Activated CD8-positive, alpha-beta T cell treated with anti-CD3 and anti-CD28 coated beads for 36 hours (primary cell): Measurements from ENCODE around the gene RPRD1B. TPM values are rescaled to one million over a fixed set of nuclear protein-coding genes. Genes with fewer than 3 reads are reported as not detected.

Experiments
- ATAC-seq: fragments of 200-7000 bp; cut with Tn5 transposase; one replicate; pipeline ENCODE4 v1.10.0; 2021; ENCODE audit warnings: mild to moderate bottlenecking, moderate library complexity
- CTCF ChIA-PET: fragments of 350-600 bp; sonication (Branson Sonifier 250); formaldehyde crosslinking; loops from one replicate; lab custom pipeline; 2021; ENCODE audit warnings: antibody characterized with exemption; lab: Charles Lee
- POLR2A ChIA-PET: fragments of 350-600 bp; sonication (Branson Sonifier 250); formaldehyde crosslinking; loops from one replicate; lab custom pipeline; 2021; ENCODE audit warnings: antibody characterized with exemption; lab: Charles Lee
- DNase-seq: peaks from one replicate; pipeline ENCODE4 v3.0.0-alpha.2; 2020
- H3K27ac Mint-ChIP-seq: one replicate; pipeline ENCODE4 v1.8.0; 2021; ENCODE audit warnings: mild to moderate bottlenecking, mixed read lengths
- H3K27me3 Mint-ChIP-seq: one replicate; pipeline ENCODE4 v1.8.0; 2021; ENCODE audit warnings: mixed read lengths
- H3K36me3 Mint-ChIP-seq: one replicate; pipeline ENCODE4 v1.8.0; 2021; ENCODE audit warnings: low read depth, mixed read lengths
- H3K4me1 Mint-ChIP-seq: one replicate; pipeline ENCODE4 v1.8.0; 2021; ENCODE audit warnings: low read depth, mixed read lengths
- H3K4me3 Mint-ChIP-seq: one replicate; pipeline ENCODE4 v1.8.0; 2021; ENCODE audit warnings: mild to moderate bottlenecking, moderate library complexity, mixed read lengths
- H3K9me3 Mint-ChIP-seq: one replicate; pipeline ENCODE4 v1.8.0; 2021; ENCODE audit warnings: mixed read lengths
- intact Hi-C: fragments of 100-400 bp; cut with micrococcal nuclease; formaldehyde crosslinking; loops from one replicate; pipeline ENCODE4 v1.10.0; 2022
- total RNA-seq, 2 experiments: library from RNA; stranded (reverse); gene quantifications; one replicate each; pipeline ENCODE4 v1.2.3, GENCODE V29; 2021
- TF ChIP-seq, protein P1 (sequence below): fragments of 200-600 bp; IDR thresholded peaks from one replicate; pipeline ENCODE4 v1.8.0; 2022; ENCODE audit warnings: antibody characterized with exemption, mild to moderate bottlenecking

The RPRD1B gene
- total RNA-seq, 2 experiments from 2014 or later: 29.1 to 29.3 TPM

DNA sequence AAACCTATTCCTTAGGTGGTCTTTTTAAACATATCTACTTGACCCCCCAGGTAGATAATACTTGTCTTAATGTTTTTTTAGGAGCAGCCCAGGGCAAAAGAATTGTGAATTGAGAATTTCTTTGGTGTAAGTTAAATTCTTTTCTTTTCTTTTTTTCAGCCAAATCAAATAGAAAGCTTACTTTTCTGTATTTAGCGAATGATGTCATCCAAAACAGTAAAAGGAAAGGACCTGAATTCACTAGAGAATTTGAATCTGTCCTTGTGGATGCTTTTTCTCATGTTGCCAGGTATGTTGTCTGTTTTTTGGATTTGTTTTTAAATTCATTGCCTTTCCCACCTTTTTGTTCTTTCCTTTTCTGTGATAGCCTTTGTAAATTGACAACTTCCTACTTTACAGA lies 6.7 kb downstream of the RPRD1B start:
- no peak overlapping the region for H3K4me3 Mint-ChIP-seq
- CTCF ChIA-PET: no interaction called here
- DNase-seq (no peak), ATAC-seq (no peak)
- peaks cover 52% of the 10 kb centered on the region for H3K4me1 Mint-ChIP-seq
- no peaks in the 10 kb centered on the region for H3K9me3 Mint-ChIP-seq
- no peak overlapping the region for H3K27ac Mint-ChIP-seq
- intact Hi-C loops: no loop called here
- no peaks in the 10 kb centered on the region for H3K27me3 Mint-ChIP-seq
- H3K36me3 Mint-ChIP-seq: peaks cover 52% of the 10 kb centered on the region
- TF ChIP-seq, protein P1, sequence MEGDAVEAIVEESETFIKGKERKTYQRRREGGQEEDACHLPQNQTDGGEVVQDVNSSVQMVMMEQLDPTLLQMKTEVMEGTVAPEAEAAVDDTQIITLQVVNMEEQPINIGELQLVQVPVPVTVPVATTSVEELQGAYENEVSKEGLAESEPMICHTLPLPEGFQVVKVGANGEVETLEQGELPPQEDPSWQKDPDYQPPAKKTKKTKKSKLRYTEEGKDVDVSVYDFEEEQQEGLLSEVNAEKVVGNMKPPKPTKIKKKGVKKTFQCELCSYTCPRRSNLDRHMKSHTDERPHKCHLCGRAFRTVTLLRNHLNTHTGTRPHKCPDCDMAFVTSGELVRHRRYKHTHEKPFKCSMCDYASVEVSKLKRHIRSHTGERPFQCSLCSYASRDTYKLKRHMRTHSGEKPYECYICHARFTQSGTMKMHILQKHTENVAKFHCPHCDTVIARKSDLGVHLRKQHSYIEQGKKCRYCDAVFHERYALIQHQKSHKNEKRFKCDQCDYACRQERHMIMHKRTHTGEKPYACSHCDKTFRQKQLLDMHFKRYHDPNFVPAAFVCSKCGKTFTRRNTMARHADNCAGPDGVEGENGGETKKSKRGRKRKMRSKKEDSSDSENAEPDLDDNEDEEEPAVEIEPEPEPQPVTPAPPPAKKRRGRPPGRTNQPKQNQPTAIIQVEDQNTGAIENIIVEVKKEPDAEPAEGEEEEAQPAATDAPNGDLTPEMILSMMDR: no peak
- POLR2A ChIA-PET: interaction anchor here (1.3 kb wide), 1 partner anchor 25 kb away, joined by 3 read pairs; no protein-coding TSS in a partner anchor

DNA sequence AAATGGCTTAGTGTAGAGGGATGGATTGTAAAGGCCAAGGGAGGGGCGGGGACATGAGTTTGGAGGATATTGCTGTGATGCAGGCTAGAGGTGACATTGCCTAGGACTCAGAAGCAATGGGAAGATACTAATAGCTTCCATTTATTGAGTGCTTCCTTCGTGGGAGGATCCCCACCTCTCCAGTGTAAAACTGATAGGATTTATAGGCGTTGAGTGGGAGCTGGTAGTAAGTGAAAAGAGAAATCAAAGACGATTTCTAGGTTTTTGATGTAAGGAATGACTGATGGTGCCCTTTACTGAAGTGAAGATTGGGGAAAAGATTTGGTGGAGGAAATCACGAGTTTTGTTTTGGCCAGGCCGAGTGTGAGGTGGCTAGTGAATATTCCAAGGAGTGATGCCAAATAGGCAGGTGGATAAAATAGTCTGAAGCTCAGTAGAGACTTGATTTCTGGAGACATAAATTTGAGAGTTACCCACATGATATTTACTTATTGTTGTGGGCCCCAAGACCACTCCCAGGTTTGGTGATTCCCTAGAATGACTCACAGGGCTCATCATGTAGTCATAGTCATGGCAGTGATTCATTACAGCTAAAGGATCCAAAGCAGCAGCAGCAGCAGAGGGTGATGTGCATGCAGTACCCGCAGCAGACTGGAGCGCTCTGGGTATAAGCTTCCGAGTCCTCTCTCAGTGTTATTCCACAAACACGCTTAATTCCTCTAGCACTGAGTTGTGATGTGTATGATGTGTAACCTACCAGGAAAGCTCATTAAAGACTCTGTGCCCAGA lies 10.2 kb downstream of the RPRD1B start:
- POLR2A ChIA-PET: interaction anchor here (0.9 to 3.6 kb wide), 5 partner anchors 9 to 46 kb away, joined by 3 to 23 read pairs (median 3); partner anchors contain the start of genes RPRD1B and TTI1
- no peaks in the 10 kb centered on the region for H3K27me3 Mint-ChIP-seq
- intact Hi-C loops: no loop called here
- DNase-seq (peak; percentile 35), ATAC-seq (peak; percentile 79)
- peak overlapping the region; percentile 67 for H3K27ac Mint-ChIP-seq
- H3K4me1 Mint-ChIP-seq: peaks cover 46% of the 10 kb centered on the region
- CTCF ChIA-PET: interaction anchor here (1.4 to 1.9 kb wide), 4 partner anchors 10 to 177 kb away, joined by 4 to 7 read pairs (median 4); partner anchors contain the start of genes RPRD1B and TTI1
- H3K9me3 Mint-ChIP-seq: no peaks in the 10 kb centered on the region
- TF ChIP-seq, protein P1: no peak
- no peak overlapping the region for H3K4me3 Mint-ChIP-seq
- peaks cover 42% of the 10 kb centered on the region for H3K36me3 Mint-ChIP-seq

DNA sequence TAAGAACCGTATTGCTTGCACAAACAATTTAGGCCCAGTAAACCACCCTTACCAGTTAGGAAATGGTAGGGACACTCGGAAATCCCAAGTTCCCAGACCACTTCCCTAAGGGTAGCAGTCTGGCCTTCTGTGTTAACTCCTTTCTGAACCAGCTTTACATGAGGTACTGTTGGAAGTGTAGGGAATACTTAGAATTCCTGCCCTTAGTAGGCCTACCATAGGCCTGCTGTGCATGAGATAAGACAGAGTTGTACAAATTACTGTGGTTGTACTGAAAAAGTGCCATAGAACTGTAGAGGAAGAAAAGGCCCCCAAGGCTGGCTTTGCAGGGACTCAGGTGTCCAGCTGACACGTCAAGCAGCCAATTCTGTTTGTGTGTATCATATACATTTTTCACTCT lies 11.1 kb downstream of the RPRD1B start:
- Mint-ChIP-seq H3K4me3 (no peak overlapping the region), H3K9me3 (no peaks in the 10 kb centered on the region), H3K4me1 (peaks cover 48% of the 10 kb centered on the region), H3K27me3 (no peaks in the 10 kb centered on the region), H3K27ac (no peak overlapping the region), H3K36me3 (peaks cover 47% of the 10 kb centered on the region)
- ATAC-seq: no peak
- TF ChIP-seq, protein P1: no peak
- no peak for DNase-seq
- POLR2A ChIA-PET: interaction anchor here (1.2 to 3.6 kb wide), 2 partner anchors 8 to 11 kb away, joined by 4 to 23 read pairs; partner anchors contain the start of genes RPRD1B and TTI1
- CTCF ChIA-PET: interaction anchor here (0.7 to 1.9 kb wide), 5 partner anchors 10 to 176 kb away, joined by 3 to 7 read pairs (median 4); partner anchors contain the start of genes RPRD1B and TTI1
- intact Hi-C loops: no loop called here

DNA sequence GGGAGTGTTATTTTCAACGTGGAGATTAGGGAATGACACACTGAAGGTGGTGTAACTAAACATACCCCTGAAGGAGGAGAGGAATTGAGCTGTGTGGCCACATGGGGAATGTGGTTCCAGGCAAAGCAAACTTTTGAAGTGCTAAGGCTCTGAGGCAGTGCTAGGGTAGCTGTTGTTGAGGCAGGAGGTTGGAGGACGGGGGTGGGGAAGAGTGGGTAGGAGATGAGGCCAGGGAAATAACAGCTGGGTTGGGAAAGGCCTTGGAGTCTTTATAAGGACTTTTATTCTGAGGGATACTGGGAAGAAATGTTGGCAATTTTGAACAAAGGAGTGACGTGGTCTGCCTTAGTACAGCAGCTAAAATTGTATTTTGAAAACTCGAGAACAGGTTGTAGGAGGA lies 13.0 kb downstream of the RPRD1B start:
- Mint-ChIP-seq H3K4me1 (peaks cover 55% of the 10 kb centered on the region), H3K36me3 (peaks cover 42% of the 10 kb centered on the region), H3K9me3 (no peaks in the 10 kb centered on the region), H3K27me3 (no peaks in the 10 kb centered on the region), H3K27ac (peak overlapping the region; percentile 57), H3K4me3 (no peak overlapping the region)
- DNase-seq: no peak
- ChIA-PET POLR2A (interaction anchor here (0.7 to 1.0 kb wide), 2 partner anchors 13 to 31 kb away, joined by 3 to 5 read pairs; partner anchors contain the start of genes RPRD1B and TTI1), CTCF (interaction anchor here (0.8 to 2.3 kb wide), 5 partner anchors 8 to 175 kb away, joined by 3 to 17 read pairs (median 3); no protein-coding TSS in a partner anchor)
- TF ChIP-seq, protein P1: no peak
- ATAC-seq: no peak
- intact Hi-C loops: no loop called here
